SK-N-MC (cell line): ENCODE measurements around the gene SHKBP1.
"Not testable (repeated sequence)": the region's sequence is repeated elsewhere in the genome, so short reads cannot be mapped to it uniquely, and the experiment has no call there.

Source experiments
- EZH2 ChIP-seq: fragments of 200-600 bp; sonication (generic); IDR thresholded peaks from one replicate; pipeline ENCODE4 v1.6.1; 2017; ENCODE audit warnings: antibody characterized with exemption
- FOXP2 ChIP-seq: optimal IDR thresholded peaks from 2 replicates; pipeline ENCODE3; 2011; ENCODE audit warnings: mild to moderate bottlenecking, moderate library complexity; ENCODE audit not compliant: insufficient read depth; ENCODE audit errors: extremely low read length, control extremely low read depth
- POLR2AphosphoS5 ChIP-seq: IDR thresholded peaks from 2 replicates; pipeline ENCODE4 v1.6.1; 2012; ENCODE audit warnings: mild to moderate bottlenecking, low read depth, low read length, borderline replicate concordance

- TF ChIP-seq EZH2, POLR2AphosphoS5, FOXP2: not testable (repeated sequence)
Measured at GRCh38 chr19:40547190-40547589, 29.5 kb upstream of the SHKBP1 start.
